ENCODE data around the gene TXNL1.
A peak's percentile ranks its signal among the peaks of the same experiment; 100 is the strongest.
"Not testable (repeated sequence)": the region's sequence is repeated elsewhere in the genome, so short reads cannot be mapped to it uniquely, and the experiment has no call there.

The TXNL1 gene

GRCh38 chr18:56638232-56639103, at the start of gene TXNL1:
Gene TXNL1 (minus strand): TSS chr18:56638592. CDS start chr18:56638440, 152 bp downstream.
- peak; percentile 92 for DNase-seq

GRCh38 chr18:56684277-56684676, 45.9 kb upstream of the TXNL1 start:
- no peak for DNase-seq

GRCh38 chr18:56678836-56679565, 40.6 kb upstream of the TXNL1 start:
- DNase-seq, result no peak

GRCh38 chr18:56676639-56677038, 38.2 kb upstream of the TXNL1 start:
- no peak for DNase-seq

GRCh38 chr18:56672981-56673380, 34.6 kb upstream of the TXNL1 start:
- DNase-seq, result no peak

GRCh38 chr18:56672391-56672790, 34.0 kb upstream of the TXNL1 start:
- DNase-seq, result no peak

- no peak for DNase-seq
Observed at GRCh38 chr18:56662902-56663301, 24.5 kb upstream of the TXNL1 start.

GRCh38 chr18:56662502-56662901, 24.1 kb upstream of the TXNL1 start:
- DNase-seq, result no peak

GRCh38 chr18:56662063-56662408, 23.6 kb upstream of the TXNL1 start:
- DNase-seq, result no peak

- no peak for DNase-seq
Observed at GRCh38 chr18:56661360-56662062, 23.1 kb upstream of the TXNL1 start.

GRCh38 chr18:56660655-56661054, 22.3 kb upstream of the TXNL1 start:
- DNase-seq, result no peak

- no peak for DNase-seq
Observed at GRCh38 chr18:56659111-56659510, 20.7 kb upstream of the TXNL1 start.

- DNase-seq, result no peak
Observed at GRCh38 chr18:56658261-56658660, 19.9 kb upstream of the TXNL1 start.

GRCh38 chr18:56654280-56654679, 15.9 kb upstream of the TXNL1 start:
- DNase-seq, result not testable (repeated sequence)

- no peak for DNase-seq
Observed at GRCh38 chr18:56652802-56653201, 14.4 kb upstream of the TXNL1 start.

- DNase-seq, result no peak
Observed at GRCh38 chr18:56651771-56652092, 13.3 kb upstream of the TXNL1 start.

- DNase-seq, result peak; percentile 96
Observed at GRCh38 chr18:56650944-56651770, 12.8 kb upstream of the TXNL1 start, which contains the start of gene WDR7. Gene WDR7 (plus strand): TSS chr18:56651359. CDS start chr18:56672516, 21,157 bp downstream.

GRCh38 chr18:56649996-56650395, 11.6 kb upstream of the TXNL1 start:
- peak; percentile 28 for DNase-seq

GRCh38 chr18:56647951-56648893, 9.8 kb upstream of the TXNL1 start:
- DNase-seq, result no peak

- no peak for DNase-seq
Observed at GRCh38 chr18:56647071-56647470, 8.7 kb upstream of the TXNL1 start.

GRCh38 chr18:56645415-56646016, 7.1 kb upstream of the TXNL1 start:
- DNase-seq, result no peak
